Osteocyte (in vitro differentiated cells): ENCODE measurements around the gene STYX. TPM values are rescaled to one million over a fixed set of nuclear protein-coding genes. Genes with fewer than 3 reads are reported as not detected.
"Not testable (repeated sequence)": the region's sequence is repeated elsewhere in the genome, so short reads cannot be mapped to it uniquely, and the experiment has no call there.

Experiments
- DNase-seq: peaks from one replicate; pipeline ENCODE4 v3.0.0; 2021; ENCODE audit warnings: mixed read lengths; ENCODE audit not compliant: unreplicated experiment; ENCODE audit errors: extremely low spot score
- H3K27ac Mint-ChIP-seq: one replicate; pipeline ENCODE4 v1.8.0; 2021; ENCODE audit warnings: mild to moderate bottlenecking, mixed read lengths; ENCODE audit not compliant: unreplicated experiment
- H3K27me3 Mint-ChIP-seq: one replicate; pipeline ENCODE4 v1.8.0; 2021; ENCODE audit warnings: mixed read lengths; ENCODE audit not compliant: unreplicated experiment
- H3K36me3 Mint-ChIP-seq: one replicate; pipeline ENCODE4 v1.8.0; 2021; ENCODE audit warnings: mixed read lengths; ENCODE audit not compliant: unreplicated experiment
- H3K4me1 Mint-ChIP-seq: one replicate; pipeline ENCODE4 v1.8.0; 2021; ENCODE audit warnings: mixed read lengths; ENCODE audit not compliant: unreplicated experiment
- H3K4me3 Mint-ChIP-seq: one replicate; pipeline ENCODE4 v1.8.0; 2021; ENCODE audit warnings: mild to moderate bottlenecking, moderate library complexity, mixed read lengths; ENCODE audit not compliant: unreplicated experiment
- H3K9me3 Mint-ChIP-seq: one replicate; pipeline ENCODE4 v1.8.0; 2021; ENCODE audit warnings: mixed read lengths; ENCODE audit not compliant: unreplicated experiment
- total RNA-seq: library from RNA; stranded (reverse); gene quantifications from 2 replicates; pipeline ENCODE4 v1.2.1, GENCODE V29; 2021
- TF ChIP-seq, protein P1 (sequence below): fragments of 200-600 bp; sonication (generic); IDR thresholded peaks from 2 replicates; pipeline ENCODE4 v1.5.0; 2021; ENCODE audit warnings: antibody characterized with exemption, mild to moderate bottlenecking, moderate library complexity

The STYX gene
- total RNA-seq, 1 donor from 2014 or later, result 16.8 TPM

DNA sequence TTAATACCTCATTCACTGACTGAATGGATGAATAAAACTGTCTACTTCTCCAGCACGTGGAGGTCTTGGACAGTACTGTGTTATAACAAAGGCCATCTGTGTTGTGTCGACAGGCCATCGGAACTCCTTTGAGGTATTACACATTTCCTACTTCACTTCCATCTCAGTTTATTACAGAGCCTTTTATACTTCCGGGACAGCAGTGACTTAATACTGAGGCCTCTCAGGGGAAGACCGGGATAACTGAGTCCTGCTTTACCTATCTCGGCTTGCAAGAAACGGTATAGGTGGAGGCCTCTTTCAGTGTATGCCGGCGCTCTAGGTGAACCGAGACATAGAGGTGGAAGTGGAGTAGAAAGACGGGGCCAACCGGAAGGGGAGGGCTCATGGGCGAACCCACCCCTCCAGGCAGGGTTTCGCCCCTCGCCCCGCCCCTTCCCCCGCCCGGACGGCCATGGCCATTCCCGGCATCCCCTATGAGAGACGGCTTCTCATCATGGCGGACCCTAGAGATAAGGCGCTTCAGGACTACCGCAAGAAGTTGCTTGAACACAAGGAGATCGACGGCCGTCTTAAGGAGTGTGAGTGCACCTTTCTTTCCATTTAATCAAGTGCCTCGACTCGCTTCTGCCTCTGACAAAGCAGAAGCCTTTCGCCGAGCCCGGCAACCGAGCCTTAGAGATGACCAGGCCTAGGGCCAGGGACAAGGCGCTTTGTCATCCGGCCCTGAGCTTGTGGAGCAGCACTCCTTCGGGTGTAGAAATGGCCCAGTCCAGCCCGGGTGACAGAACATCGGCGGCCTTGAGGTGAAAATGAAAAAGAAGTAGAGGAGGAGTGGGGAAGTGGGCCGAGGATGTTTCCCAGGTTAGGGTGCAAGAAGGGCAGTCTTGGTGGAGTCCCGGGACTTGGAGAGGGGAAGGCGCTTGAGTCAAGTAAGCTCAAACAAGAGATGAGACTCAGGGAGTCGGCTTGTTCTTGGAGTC is 23.0 kb upstream of the STYX start, which contains the start of gene PSMC6:
TSS of gene PSMC6 (plus strand) at position 477 of the 983 bp plus-strand sequence. CDS start at position 497, 20 bp downstream.
- Mint-ChIP-seq H3K36me3 (peaks cover 31% of the 10 kb centered on the region), H3K27ac (peak within 1 kb of the TSS; percentile 98), H3K4me3 (peak within 1 kb of the TSS; percentile 99), H3K27me3 (no peaks in the 10 kb centered on the region), H3K4me1 (peaks cover 36% of the 10 kb centered on the region), H3K9me3 (no peaks in the 10 kb centered on the region)
- DNase-seq, result peak; percentile 95
- TF ChIP-seq, protein P1, sequence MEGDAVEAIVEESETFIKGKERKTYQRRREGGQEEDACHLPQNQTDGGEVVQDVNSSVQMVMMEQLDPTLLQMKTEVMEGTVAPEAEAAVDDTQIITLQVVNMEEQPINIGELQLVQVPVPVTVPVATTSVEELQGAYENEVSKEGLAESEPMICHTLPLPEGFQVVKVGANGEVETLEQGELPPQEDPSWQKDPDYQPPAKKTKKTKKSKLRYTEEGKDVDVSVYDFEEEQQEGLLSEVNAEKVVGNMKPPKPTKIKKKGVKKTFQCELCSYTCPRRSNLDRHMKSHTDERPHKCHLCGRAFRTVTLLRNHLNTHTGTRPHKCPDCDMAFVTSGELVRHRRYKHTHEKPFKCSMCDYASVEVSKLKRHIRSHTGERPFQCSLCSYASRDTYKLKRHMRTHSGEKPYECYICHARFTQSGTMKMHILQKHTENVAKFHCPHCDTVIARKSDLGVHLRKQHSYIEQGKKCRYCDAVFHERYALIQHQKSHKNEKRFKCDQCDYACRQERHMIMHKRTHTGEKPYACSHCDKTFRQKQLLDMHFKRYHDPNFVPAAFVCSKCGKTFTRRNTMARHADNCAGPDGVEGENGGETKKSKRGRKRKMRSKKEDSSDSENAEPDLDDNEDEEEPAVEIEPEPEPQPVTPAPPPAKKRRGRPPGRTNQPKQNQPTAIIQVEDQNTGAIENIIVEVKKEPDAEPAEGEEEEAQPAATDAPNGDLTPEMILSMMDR, result no peak

DNA sequence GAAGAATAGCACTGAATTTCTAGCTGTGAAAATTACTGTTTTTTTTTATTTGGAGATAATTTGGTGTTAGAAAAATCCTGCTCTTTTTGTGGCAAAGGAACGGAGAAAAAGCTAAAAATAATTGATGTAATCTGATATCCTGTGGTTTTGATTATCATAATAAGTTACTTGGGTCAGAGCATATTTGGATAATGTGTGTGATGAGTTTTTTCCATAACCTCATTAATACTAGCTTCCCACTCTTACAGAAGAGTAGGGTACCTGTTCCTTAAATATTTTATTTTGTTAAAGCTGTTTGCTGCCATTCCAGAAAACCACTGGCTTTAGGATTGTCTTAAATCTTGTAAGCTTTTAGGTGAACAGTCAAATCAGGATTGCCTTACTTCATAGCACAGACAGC is 18.3 kb upstream of the STYX start:
- H3K4me3 Mint-ChIP-seq, result no peak overlapping the region
- peaks cover 31% of the 10 kb centered on the region for H3K4me1 Mint-ChIP-seq
- TF ChIP-seq, protein P1, result no peak
- no peaks in the 10 kb centered on the region for H3K27me3 Mint-ChIP-seq
- H3K27ac Mint-ChIP-seq, result no peak overlapping the region
- DNase-seq, result no peak
- no peaks in the 10 kb centered on the region for H3K9me3 Mint-ChIP-seq
- peaks cover 58% of the 10 kb centered on the region for H3K36me3 Mint-ChIP-seq

DNA sequence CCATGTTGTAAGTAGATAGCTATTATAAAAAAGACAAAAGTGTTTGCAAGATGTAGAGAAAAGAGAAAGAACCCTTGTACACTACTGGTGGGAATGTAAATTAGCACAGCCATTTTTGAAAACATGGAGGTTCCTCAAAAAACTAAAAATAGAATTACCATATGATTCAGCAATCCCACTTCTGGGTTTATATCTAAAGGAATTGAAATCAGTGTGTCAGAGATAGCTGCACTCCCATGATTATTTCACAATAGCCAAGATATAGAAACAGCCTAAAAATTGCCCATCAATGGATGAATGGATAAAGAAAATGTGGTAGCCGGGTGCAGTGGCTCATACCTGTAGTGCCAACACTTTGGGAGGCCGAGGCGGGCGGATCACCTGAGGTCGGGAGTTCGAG is 13.8 kb upstream of the STYX start:
- H3K4me3 Mint-ChIP-seq, result no peak overlapping the region
- no peak for DNase-seq

DNA sequence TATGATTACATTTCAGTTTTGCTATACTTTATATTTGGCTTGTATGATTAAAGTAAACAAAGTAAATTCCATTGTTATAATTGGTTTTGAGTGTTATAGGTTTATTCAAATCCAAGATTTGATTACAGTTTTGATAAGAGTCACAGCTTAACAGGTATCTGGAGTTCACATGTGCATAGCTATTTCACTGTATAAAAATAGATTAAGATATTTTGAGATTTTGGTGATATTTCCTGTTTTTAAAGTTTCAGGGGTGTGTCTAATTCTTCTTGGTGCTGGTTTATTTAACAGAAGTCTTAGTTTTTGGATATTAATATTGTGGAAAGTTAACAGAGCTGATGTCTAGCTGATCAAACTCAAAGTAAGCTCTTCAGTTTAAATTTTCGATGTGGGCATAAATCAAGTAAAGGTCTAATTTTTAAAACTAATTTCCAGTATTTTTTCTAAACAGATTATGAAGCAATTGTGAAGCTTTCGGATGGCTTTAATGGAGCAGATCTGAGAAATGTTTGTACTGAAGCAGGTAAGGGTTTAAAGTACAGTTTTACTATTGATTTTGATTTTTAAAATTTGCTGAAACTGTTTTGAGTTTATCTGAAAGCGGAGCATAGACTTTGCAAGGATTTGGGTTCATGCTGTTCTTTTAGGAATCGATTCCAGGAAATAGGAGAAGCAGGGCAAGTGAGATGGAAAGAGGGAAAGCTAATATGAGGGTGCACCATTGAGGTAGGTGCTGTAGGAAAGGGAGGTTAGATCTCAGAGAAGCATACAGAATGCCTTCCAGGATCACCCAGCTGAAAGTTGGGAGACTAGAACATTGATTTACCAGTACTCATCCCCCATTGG is 6.2 kb upstream of the STYX start:
- Mint-ChIP-seq H3K36me3 (peaks cover 40% of the 10 kb centered on the region), H3K9me3 (no peaks in the 10 kb centered on the region), H3K27me3 (no peaks in the 10 kb centered on the region), H3K27ac (no peak overlapping the region), H3K4me3 (no peak overlapping the region), H3K4me1 (no peaks in the 10 kb centered on the region)
- TF ChIP-seq, protein P1, result no peak
- no peak for DNase-seq

More for the DNA sequence above, 13.8 kb upstream of the STYX start:
- H3K36me3 Mint-ChIP-seq, result peaks cover 54% of the 10 kb centered on the region
- TF ChIP-seq, protein P1, result no peak
- no peaks in the 10 kb centered on the region for H3K27me3 Mint-ChIP-seq
- H3K4me1 Mint-ChIP-seq, result peaks cover 6% of the 10 kb centered on the region
- no peak overlapping the region for H3K27ac Mint-ChIP-seq
- H3K9me3 Mint-ChIP-seq, result no peaks in the 10 kb centered on the region

DNA sequence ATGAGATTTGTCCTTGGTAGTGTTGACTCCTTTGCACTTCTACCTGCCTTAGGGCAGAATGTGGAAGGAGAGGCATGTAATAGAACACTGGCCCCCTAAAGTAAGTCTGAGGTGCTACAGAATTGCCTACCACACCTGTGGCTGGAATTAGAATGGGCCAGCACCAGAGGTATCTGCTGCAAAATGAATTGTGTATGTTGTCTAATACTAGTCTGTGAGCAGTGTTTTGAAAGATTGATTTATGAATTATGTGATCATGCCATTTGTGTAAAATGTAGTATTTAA is 5.7 kb upstream of the STYX start:
- no peak for DNase-seq
- TF ChIP-seq, protein P1, result no peak
- Mint-ChIP-seq H3K4me1 (peaks cover 2% of the 10 kb centered on the region), H3K27ac (no peak overlapping the region), H3K27me3 (no peaks in the 10 kb centered on the region), H3K4me3 (no peak overlapping the region), H3K9me3 (no peaks in the 10 kb centered on the region), H3K36me3 (peaks cover 37% of the 10 kb centered on the region)

DNA sequence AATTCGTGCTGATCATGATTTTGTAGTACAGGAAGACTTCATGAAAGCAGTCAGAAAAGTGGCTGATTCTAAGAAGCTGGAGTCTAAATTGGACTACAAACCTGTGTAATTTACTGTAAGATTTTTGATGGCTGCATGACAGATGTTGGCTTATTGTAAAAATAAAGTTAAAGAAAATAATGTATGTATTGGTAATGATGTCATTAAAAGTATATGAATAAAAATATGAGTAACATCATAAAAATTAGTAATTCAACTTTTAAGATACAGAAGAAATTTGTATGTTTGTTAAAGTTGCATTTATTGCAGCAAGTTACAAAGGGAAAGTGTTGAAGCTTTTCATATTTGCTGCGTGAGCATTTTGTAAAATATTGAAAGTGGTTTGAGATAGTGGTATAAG is 2.5 kb upstream of the STYX start:
- not testable (repeated sequence) for H3K27me3 Mint-ChIP-seq, H3K4me3 Mint-ChIP-seq, H3K27ac Mint-ChIP-seq, H3K9me3 Mint-ChIP-seq, DNase-seq
- H3K36me3 Mint-ChIP-seq, result peaks cover 18% of the 10 kb centered on the region
- peaks cover 16% of the 10 kb centered on the region for H3K4me1 Mint-ChIP-seq

DNA sequence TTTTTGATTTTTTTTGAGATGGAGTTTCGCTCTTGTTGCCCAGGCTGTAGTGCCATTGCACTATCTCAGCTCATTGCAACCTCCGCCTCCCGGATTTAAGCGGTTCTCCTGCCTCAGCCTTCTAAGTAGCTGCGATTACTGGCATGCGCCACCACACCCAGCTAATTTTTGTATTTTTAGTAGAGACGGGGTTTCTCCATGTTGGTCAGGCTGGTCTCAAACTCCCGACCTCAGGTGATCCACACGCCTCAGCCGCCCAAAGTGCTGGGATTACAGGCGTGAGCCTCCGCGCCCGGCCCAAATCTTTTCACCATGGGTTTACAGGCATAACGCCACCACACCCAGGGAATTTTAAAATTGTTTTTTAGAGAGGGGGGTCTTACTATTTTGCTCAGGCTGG is 931 bp upstream of the STYX start:
- not testable (repeated sequence) for H3K9me3 Mint-ChIP-seq, H3K27me3 Mint-ChIP-seq, H3K4me3 Mint-ChIP-seq, DNase-seq
- H3K4me1 Mint-ChIP-seq, result peaks cover 19% of the 10 kb centered on the region
- H3K36me3 Mint-ChIP-seq, result peaks cover 26% of the 10 kb centered on the region
- H3K27ac Mint-ChIP-seq, result peak overlapping the region; percentile 50
